SU-DHL-6 (cell line): Measurements from ENCODE around the gene EDEM3.

Experiments used
- H2AFZ ChIP-seq: fragments of 200-600 bp; sonication (generic); 2 replicates; pipeline ENCODE4 v1.6.1; 2014; ENCODE audit warnings: low read depth, mild to moderate bottlenecking, moderate library complexity, mixed read lengths, antibody characterized with exemption, low read length; ENCODE audit not compliant: severe bottlenecking
- H3F3A ChIP-seq: fragments of 200-600 bp; shearing (Covaris generic); 2 replicates; pipeline ENCODE4 v1.6.0; 2016; ENCODE audit warnings: antibody characterized with exemption, mild to moderate bottlenecking; ENCODE audit not compliant: insufficient read depth
- H3K27ac ChIP-seq: fragments of 200-600 bp; sonication (generic); 2 replicates; pipeline ENCODE4 v1.5.1; 2016; ENCODE audit warnings: low read depth, mild to moderate bottlenecking, low read length, moderate library complexity, mixed read lengths
- H3K27me3 ChIP-seq: fragments of 200-600 bp; sonication (generic), shearing (Covaris generic); 2 replicates; pipeline ENCODE4 v1.6.0; 2014; ENCODE audit warnings: mild to moderate bottlenecking, low read length
- H3K36me3 ChIP-seq: fragments of 200-600 bp; sonication (generic); 2 replicates; pipeline ENCODE4 v1.6.1; 2014; ENCODE audit warnings: mild to moderate bottlenecking, low read length, mixed read lengths
- H3K4me2 ChIP-seq: fragments of 300-600, 200-600 bp; shearing (Covaris generic), sonication (generic); 2 replicates; pipeline ENCODE4 v1.6.0; 2014; ENCODE audit warnings: low read length, low read depth, mild to moderate bottlenecking; ENCODE audit not compliant: poor library complexity, severe bottlenecking
- H3K4me3 ChIP-seq: fragments of 200-600 bp; sonication (generic); 2 replicates; pipeline ENCODE4 v1.5.1; 2014; ENCODE audit warnings: antibody characterized with exemption, low read length, mild to moderate bottlenecking, mixed read lengths; ENCODE audit not compliant: insufficient read depth, poor library complexity, severe bottlenecking
- H3K79me2 ChIP-seq: fragments of 200-600 bp; sonication (generic); 2 replicates; pipeline ENCODE4 v1.6.1; 2014; ENCODE audit warnings: mild to moderate bottlenecking, low read length, moderate library complexity; ENCODE audit not compliant: insufficient read depth
- H3K9ac ChIP-seq: fragments of 200-600 bp; sonication (generic); 2 replicates; pipeline ENCODE4 v1.7.0; 2014; ENCODE audit warnings: mild to moderate bottlenecking, low read length
- H3K9me2 ChIP-seq: fragments of 200-600 bp; sonication (generic); replicated peaks from 2 replicates; pipeline ENCODE4 v1.6.1; 2014; ENCODE audit warnings: low read length; ENCODE audit not compliant: insufficient read depth
- H3K9me3 ChIP-seq: fragments of 200-600 bp; sonication (generic); 2 replicates; pipeline ENCODE4 v1.6.1; 2014; ENCODE audit warnings: low read length, mixed read lengths; ENCODE audit not compliant: insufficient read depth
- H4K20me1 ChIP-seq: fragments of 200-600 bp; sonication (generic); 2 replicates; pipeline ENCODE4 v1.6.1; 2014; ENCODE audit warnings: low read depth, mild to moderate bottlenecking, antibody characterized with exemption, low read length, moderate library complexity, mixed read lengths
- CTCF ChIP-seq: fragments of 200-600 bp; sonication (generic); IDR thresholded peaks from one replicate; pipeline ENCODE4 v1.5.1; 2017; ENCODE audit warnings: antibody characterized with exemption, mild to moderate bottlenecking, low read length, moderate library complexity; ENCODE audit not compliant: insufficient read depth, poor library complexity, severe bottlenecking
- EZH2phosphoT487 ChIP-seq: fragments of 200-600 bp; sonication (generic), shearing (Covaris generic); conservative IDR thresholded peaks from 2 replicates; pipeline ENCODE4 v1.6.1; 2018; ENCODE audit warnings: mild to moderate bottlenecking, antibody characterized with exemption, low read length, moderate library complexity, mixed read lengths

EDEM3 gene

GRCh38 chr1:184754476-184755225 lies at the start of gene EDEM3:
EDEM3 (minus strand) TSS chr1:184754858; CDS start chr1:184754646, 212 bp downstream.
- H3K9me3 ChIP-seq, result no peaks in the 10 kb centered on the region
- no peaks in the 10 kb centered on the region; the same call in 1 of the 2 replicates for H3F3A ChIP-seq
- peak within 1 kb of the TSS; percentile 96 for H2AFZ ChIP-seq
- peak within 1 kb of the TSS; percentile 88 for H3K9ac ChIP-seq
- no peaks in the 10 kb centered on the region for H3K27me3 ChIP-seq
- H3K27ac ChIP-seq, result peak within 1 kb of the TSS; percentile 71
- peak within 1 kb of the TSS; percentile 79 for H3K4me2 ChIP-seq
- H3K4me3 ChIP-seq, result peak within 1 kb of the TSS; percentile 89
- H3K36me3 ChIP-seq, result no peaks in the 10 kb centered on the region
- TF ChIP-seq CTCF (no peak), EZH2phosphoT487 (no peak)
- H3K9me2 ChIP-seq, result no peaks in the 10 kb centered on the region
- H4K20me1 ChIP-seq, result no peaks in the 10 kb centered on the region
- peaks cover 32% of the 10 kb centered on the region for H3K79me2 ChIP-seq

GRCh38 chr1:184804220-184804619 lies 49.6 kb upstream of the EDEM3 start:
- Histone ChIP-seq H3F3A (no peaks in the 10 kb centered on the region), H3K4me3 (no peak overlapping the region), H3K4me2 (no peak overlapping the region), H3K27ac (no peak overlapping the region), H4K20me1 (no peaks in the 10 kb centered on the region), H3K79me2 (no peaks in the 10 kb centered on the region), H3K36me3 (no peaks in the 10 kb centered on the region), H3K9me2 (no peaks in the 10 kb centered on the region), H3K9me3 (no peaks in the 10 kb centered on the region), H3K9ac (no peak overlapping the region), H2AFZ (no peak overlapping the region), H3K27me3 (no peaks in the 10 kb centered on the region)
- no peak for TF ChIP-seq CTCF
- TF ChIP-seq EZH2phosphoT487, result no peak

- Histone ChIP-seq H3K9me3 (no peaks in the 10 kb centered on the region), H2AFZ (no peak overlapping the region), H3K36me3 (no peaks in the 10 kb centered on the region), H3K79me2 (no peaks in the 10 kb centered on the region), H3K4me2 (no peak overlapping the region), H3K27me3 (no peaks in the 10 kb centered on the region), H3K27ac (no peak overlapping the region), H3K4me3 (no peak overlapping the region), H4K20me1 (no peaks in the 10 kb centered on the region), H3F3A (no peaks in the 10 kb centered on the region), H3K9ac (no peak overlapping the region), H3K9me2 (no peaks in the 10 kb centered on the region)
- no peak for TF ChIP-seq CTCF
- TF ChIP-seq EZH2phosphoT487, result no peak
Observed at GRCh38 chr1:184803180-184803492, 48.5 kb upstream of the EDEM3 start.
